DMS79 treated with DMSO at 0.1 percent for 48 hours (cell line): ENCODE data around the gene MYH10.

Experiments used
- DNase-seq: peaks from one replicate; lab custom pipeline; 2025; lab: John Stamatoyannopoulos, UW

Gene MYH10

GRCh38 chr17:8609910-8610309 is 20.6 kb downstream of the MYH10 start:
- DNase-seq, result no peak

GRCh38 chr17:8608001-8608400 is 22.5 kb downstream of the MYH10 start:
- no peak for DNase-seq

- DNase-seq, result peak; percentile 61
These were observed 24.1 kb downstream of the MYH10 start for GRCh38 chr17:8606401-8606800.

- DNase-seq, result no peak
These were observed 27.8 kb downstream of the MYH10 start for GRCh38 chr17:8602679-8603078.

GRCh38 chr17:8599351-8600011 is 31.0 kb downstream of the MYH10 start:
- DNase-seq, result no peak

- DNase-seq, result no peak
These were observed 31.6 kb downstream of the MYH10 start for GRCh38 chr17:8598913-8599312.

- no peak for DNase-seq
These were observed 36.7 kb downstream of the MYH10 start for GRCh38 chr17:8593830-8594229.

GRCh38 chr17:8593276-8593675 is 37.2 kb downstream of the MYH10 start:
- no peak for DNase-seq

- DNase-seq, result peak; percentile 8
These were observed 41.5 kb downstream of the MYH10 start for GRCh38 chr17:8588877-8589554.

- DNase-seq, result no peak
These were observed 43.8 kb downstream of the MYH10 start for GRCh38 chr17:8586766-8587165.

GRCh38 chr17:8585911-8586310 is 44.6 kb downstream of the MYH10 start:
- DNase-seq, result no peak

GRCh38 chr17:8583954-8584353 is 46.6 kb downstream of the MYH10 start:
- DNase-seq, result no peak

GRCh38 chr17:8580952-8581658 is 49.4 kb downstream of the MYH10 start:
- no peak for DNase-seq

- DNase-seq, result no peak
These were observed 52.7 kb downstream of the MYH10 start for GRCh38 chr17:8577868-8578267.

GRCh38 chr17:8576559-8577294 is 53.8 kb downstream of the MYH10 start:
- DNase-seq, result no peak

GRCh38 chr17:8574687-8575086 is 55.8 kb downstream of the MYH10 start:
- no peak for DNase-seq

- DNase-seq, result no peak
These were observed 57.8 kb downstream of the MYH10 start for GRCh38 chr17:8572764-8573163.

GRCh38 chr17:8563981-8564602 is 66.4 kb downstream of the MYH10 start:
- DNase-seq, result no peak

- DNase-seq, result no peak
These were observed 67.3 kb downstream of the MYH10 start for GRCh38 chr17:8563024-8563776.

GRCh38 chr17:8558144-8558543 is 72.4 kb downstream of the MYH10 start:
- no peak for DNase-seq

- DNase-seq, result no peak
These were observed 73.2 kb downstream of the MYH10 start for GRCh38 chr17:8557176-8557806.
